Transverse colon (tissue), 4 donors: ENCODE data around the gene PYCR2. TPM values are rescaled to one million over a fixed set of nuclear protein-coding genes. Genes with fewer than 3 reads are reported as not detected.

ENCODE experiments used
- DNase-seq: peaks from one replicate; pipeline ENCODE4 v3.0.0-alpha.2; 2019
- H3K27ac ChIP-seq, 4 donors: fragments of 200-600 bp; sonication (generic); 2 replicates each; pipeline ENCODE4 v1.5.1; 2016 to 2018; ENCODE audit warnings: inconsistent platforms in 4 of 4
- H3K27me3 ChIP-seq: fragments of 200-600 bp; sonication (generic); 2 replicates; pipeline ENCODE4 v1.5.1; 2017; ENCODE audit warnings: inconsistent platforms
- H3K36me3 ChIP-seq, 4 donors: fragments of 200-600 bp; sonication (generic); 2 replicates each; pipeline ENCODE4 v1.5.1; 2017 to 2019; ENCODE audit warnings: inconsistent platforms in 4 of 4
- H3K4me1 ChIP-seq, 4 donors: fragments of 200-600 bp; sonication (generic); 2 replicates each; pipeline ENCODE4 v1.5.1; 2017 to 2020; ENCODE audit warnings: inconsistent platforms in 4 of 4
- H3K4me3 ChIP-seq, 4 donors: fragments of 200-600 bp; sonication (generic); 1 replicate in 1 of 4; 2 replicates in 3 of 4; pipeline versions ENCODE4 v1.5.1 to v1.6.1; 2017 to 2019; ENCODE audit warnings: inconsistent platforms in 4 of 4
- H3K9me3 ChIP-seq, 2 donors: fragments of 200-600 bp; sonication (generic); 2 replicates each; pipeline ENCODE4 v1.5.1; 2017 to 2019; ENCODE audit warnings: inconsistent platforms in 2 of 2
- CTCF ChIP-seq, 5 experiments: fragments of 200-600 bp in 3 of 5; fragments of 450-650 bp in 2 of 5; sonication (generic) in 3 of 5; IDR thresholded peaks; 1 replicate in 2 of 5; 2 replicates in 3 of 5; pipeline ENCODE4 v1.5.1; 2016 to 2017; ENCODE audit warnings: antibody characterized with exemption in 5 of 5, inconsistent platforms in 3 of 5, mild to moderate bottlenecking in 2 of 5, moderate library complexity in 1 of 5
- EP300 ChIP-seq: sonication (generic); formaldehyde crosslinking; IDR thresholded peaks from one replicate; pipeline ENCODE4 v1.6.1; 2017; ENCODE audit warnings: antibody characterized with exemption, low read depth
- POLR2A ChIP-seq: fragments of 450-650 bp; IDR thresholded peaks from one replicate; pipeline ENCODE4 v1.6.1; 2016; ENCODE audit warnings: antibody characterized with exemption, mild to moderate bottlenecking, moderate library complexity
- POLR2AphosphoS5 ChIP-seq, 3 donors: sonication (generic); formaldehyde crosslinking; IDR thresholded peaks; one replicate each; pipeline ENCODE4 v1.6.1; 2016; ENCODE audit warnings: antibody characterized with exemption in 3 of 3
- WGBS, 2 donors: methylation state at CpG; one replicate each; pipeline ENCODE4 v1.1.5; 2018; ENCODE audit warnings: low coverage in 1 of 2; 5-methylcytosine and 5-hydroxymethylcytosine counted together
- in situ Hi-C, 4 donors: fragments of 200-750 bp; cut with MboI; loops; one replicate each; pipeline versions ENCODE4 v1.15.0 to v1.15.1; 2017; ENCODE audit warnings: low sequenced_read_pairs in 3 of 4, low pct_ligation_motif_present in 1 of 4, low pct_unique_long_range_greater_than_20kb in 1 of 4
- intact Hi-C: fragments of 100-400 bp; cut with DNase I; formaldehyde crosslinking; loops from one replicate; pipeline ENCODE4 v1.15.1; 2023; ENCODE audit warnings: low total_unique reads
- total RNA-seq, 4 donors: library from RNA; depleted of rRNA; stranded (reverse); fragments of >200 nt; gene quantifications; one replicate each; pipeline ENCODE4 v1.1.0, GENCODE V29; 2016

The PYCR2 gene
- total RNA-seq, 4 donors from 2014 or later = 26.5 to 40.6 (median 32.2) TPM

DNA sequence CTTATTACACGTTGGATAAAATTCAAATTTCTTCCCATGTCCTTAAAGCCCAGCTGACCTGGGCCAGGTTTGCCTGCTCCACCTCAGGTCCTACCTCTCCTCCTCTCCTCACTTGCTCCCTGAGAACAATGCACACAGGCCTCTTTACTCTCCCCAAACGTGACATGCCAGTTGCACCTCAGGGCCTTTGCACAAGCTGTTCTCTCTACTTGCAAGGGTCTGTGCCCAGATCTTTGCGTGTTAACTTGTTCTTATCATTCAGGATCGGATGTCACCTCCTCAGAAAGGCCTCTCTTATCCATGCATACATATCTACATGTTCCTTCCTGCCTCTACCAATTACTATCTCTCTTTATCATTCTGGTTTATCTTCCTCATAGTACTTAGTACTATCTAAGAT is 20.4 kb downstream of the PYCR2 start:
- Histone ChIP-seq H3K4me1 (no peaks in the 10 kb centered on the region), H3K36me3 (no peaks in the 10 kb centered on the region), H3K4me3 (no peak overlapping the region), H3K27ac (no peak overlapping the region), H3K9me3 (no peaks in the 10 kb centered on the region), H3K27me3 (no peaks in the 10 kb centered on the region)
- WGBS, 2 donors = 93 to 96% methylated on average over 4 of the region's 4 CpGs
- intact Hi-C loops (no loop called here), in situ Hi-C loops (loop anchor here in 2 of 4 donors (25.0 kb wide), 2 partner anchors 116 to 416 kb away; partner anchors contain the start of gene SRP9 (in 1 of the 2))
- DNase-seq = no peak
- TF ChIP-seq POLR2A (no peak), EP300 (no peak), CTCF (IDR thresholded peaks at IDR 0.05) (no peak)

DNA sequence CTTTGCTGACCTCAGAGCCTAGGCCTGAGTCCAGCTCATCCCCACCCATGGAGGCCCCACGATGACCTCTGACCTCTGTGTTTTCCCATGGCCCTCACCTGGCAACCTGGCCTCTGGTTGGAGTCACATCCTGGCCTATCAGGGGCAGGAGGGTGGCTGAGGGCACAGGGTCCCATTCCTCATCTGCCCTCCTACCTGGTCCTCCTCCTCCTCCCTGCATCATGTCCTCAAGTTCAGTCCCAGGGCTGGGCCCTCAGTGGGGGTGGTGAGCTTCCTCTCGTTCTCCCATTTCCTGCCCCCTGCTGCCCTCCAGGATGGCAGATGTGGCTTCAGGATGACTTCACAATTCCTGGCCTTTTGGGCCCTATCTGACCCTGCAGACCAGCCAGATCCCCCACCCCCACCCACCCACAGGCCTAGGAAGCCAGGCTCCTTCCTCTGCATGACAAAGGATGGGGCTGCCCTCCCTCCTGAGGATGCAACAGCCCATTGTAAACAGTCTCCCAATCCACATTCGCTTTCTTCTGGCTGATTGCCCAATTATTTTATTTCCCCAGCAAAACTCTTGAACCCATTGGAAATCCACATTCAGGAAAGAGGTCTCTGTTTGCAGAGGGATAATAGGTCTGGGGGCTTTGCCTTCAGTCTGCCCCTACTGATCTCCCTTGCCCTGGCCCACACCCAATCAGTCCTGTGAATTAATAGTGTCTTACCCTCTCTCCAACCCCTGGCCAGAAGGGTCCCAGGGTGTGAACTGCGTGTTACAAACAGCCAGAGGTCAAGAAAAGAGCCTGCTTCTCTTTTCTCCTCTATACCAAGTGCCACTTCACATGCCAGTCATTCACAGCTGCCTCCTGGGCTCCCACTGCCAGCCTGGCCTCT is 24.8 kb downstream of the PYCR2 start:
- Histone ChIP-seq H3K4me1 (peaks cover 10 to 19% (median 18%) of the 10 kb centered on the region in 4 donors), H3K36me3 (no peaks in the 10 kb centered on the region), H3K4me3 (no peak overlapping the region), H3K27ac (no peak overlapping the region), H3K9me3 (no peaks in the 10 kb centered on the region), H3K27me3 (no peaks in the 10 kb centered on the region)
- WGBS, 2 donors = 69% methylated on average over 4 of the region's 4 CpGs; no CpG with 5 or more reads in 1 of the 2 donors
- no peak for TF ChIP-seq POLR2A
- TF ChIP-seq CTCF (IDR thresholded peaks at IDR 0.05) = no peak
- no peak for TF ChIP-seq POLR2AphosphoS5 (IDR thresholded peaks at IDR 0.05)
- DNase-seq = no peak
- in situ Hi-C loops (no loop called here), intact Hi-C loops (no loop called here)

DNA sequence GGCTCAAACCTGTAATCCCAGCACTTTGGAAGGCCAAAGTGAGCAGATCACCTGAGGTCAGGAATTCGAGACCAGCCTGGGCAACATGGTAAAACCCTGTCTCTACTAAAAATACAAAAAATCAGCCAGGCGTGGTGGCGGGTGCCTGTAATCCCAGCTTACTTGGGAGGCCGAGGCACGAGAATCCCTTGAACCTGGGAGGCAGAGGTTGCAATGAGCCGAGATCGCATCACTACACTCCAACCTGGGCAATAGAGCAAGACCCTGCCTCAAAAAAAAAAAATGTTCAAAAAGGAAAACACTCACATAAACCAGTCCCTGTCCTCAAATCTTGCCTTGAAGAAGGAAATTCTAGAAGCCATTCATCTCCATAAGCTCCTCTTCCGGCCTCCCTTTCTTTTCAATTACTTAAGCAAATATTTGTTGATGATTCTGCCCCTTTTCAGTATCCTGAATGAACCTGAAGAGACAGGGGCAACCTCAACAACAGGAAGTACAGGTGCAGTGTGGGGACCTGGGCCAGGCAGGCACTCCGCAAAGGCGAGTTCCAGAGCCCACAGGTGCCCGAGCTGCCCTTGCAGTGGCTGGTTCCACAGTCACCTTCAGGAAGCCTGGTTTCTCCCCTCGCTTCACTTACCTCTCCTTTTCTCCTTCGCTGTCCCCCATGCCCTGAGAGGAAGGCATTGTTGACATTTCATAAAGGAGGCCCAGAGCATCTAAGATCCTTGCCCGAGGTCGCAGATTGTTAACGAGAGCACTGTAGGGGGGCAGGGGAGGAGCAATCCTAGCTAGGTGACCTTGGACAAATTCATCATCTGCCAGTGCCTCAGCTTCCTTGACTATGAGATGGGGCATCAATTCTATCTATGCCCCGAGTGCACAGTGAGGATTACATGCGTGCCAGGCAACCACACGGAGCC is 26.2 kb downstream of the PYCR2 start:
- TF ChIP-seq CTCF (IDR thresholded peaks at IDR 0.05) (no peak), EP300 (no peak), POLR2A (no peak), POLR2AphosphoS5 (IDR thresholded peaks at IDR 0.05) (no peak)
- Histone ChIP-seq H3K36me3 (no peaks in the 10 kb centered on the region), H3K4me3 (no peak overlapping the region), H3K27ac (peak overlapping the region; percentile 78 to 79 (median 78)), H3K9me3 (no peaks in the 10 kb centered on the region), H3K4me1 (peaks cover 10 to 21% (median 18%) of the 10 kb centered on the region in 4 donors), H3K27me3 (no peaks in the 10 kb centered on the region)
- peak; percentile 41 for DNase-seq
- 61 to 65% methylated on average over 2 to 19 of the region's 19 CpGs for WGBS, 2 donors
- intact Hi-C loops (no loop called here), in situ Hi-C loops (no loop called here)

DNA sequence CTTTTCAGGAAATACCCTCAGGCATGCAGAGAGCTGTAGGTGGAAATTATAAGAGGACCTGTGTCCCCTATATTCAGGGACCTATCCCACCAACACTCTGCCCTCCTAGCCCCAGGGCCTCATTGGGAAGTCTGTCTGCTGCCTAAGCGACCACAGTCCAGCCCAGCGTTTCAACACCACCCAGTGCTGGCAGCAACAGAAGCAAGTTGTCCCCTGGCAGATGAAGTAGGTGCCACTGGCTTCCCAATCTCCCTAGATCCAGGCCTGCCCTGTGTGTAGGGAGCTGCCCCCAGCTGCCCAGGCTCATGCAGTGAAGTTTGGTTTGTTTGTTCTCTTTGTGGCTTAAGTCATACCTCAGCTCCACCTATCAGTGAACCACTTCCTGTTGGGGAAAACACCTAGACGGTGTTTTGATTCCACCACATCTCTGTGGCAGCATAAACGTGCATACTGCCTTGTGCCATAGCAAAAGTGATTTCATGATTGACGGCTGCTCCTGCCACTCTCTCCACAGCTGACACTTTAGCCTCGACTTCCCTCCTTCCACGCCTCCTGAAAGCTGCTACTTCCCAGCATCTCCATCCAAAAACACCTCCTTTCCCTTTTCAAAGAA is 27.0 kb downstream of the PYCR2 start:
- H3K4me3 ChIP-seq = no peak overlapping the region
- H3K4me1 ChIP-seq = peaks cover 10 to 26% (median 18%) of the 10 kb centered on the region in 4 donors
- WGBS, 2 donors = 10 to 31% methylated on average over 2 to 7 of the region's 7 CpGs
- peak overlapping the region; percentile 78 to 79 (median 78) for H3K27ac ChIP-seq
- H3K36me3 ChIP-seq = no peaks in the 10 kb centered on the region
- peak; percentile 77 for DNase-seq
- intact Hi-C loops (no loop called here), in situ Hi-C loops (no loop called here)
- TF ChIP-seq EP300 (no peak), POLR2A (peak; percentile 66), CTCF (IDR thresholded peaks at IDR 0.05) (no peak), POLR2AphosphoS5 (IDR thresholded peaks at IDR 0.05) (peak; percentile 52 to 83 (median 80))
- no peaks in the 10 kb centered on the region for H3K27me3 ChIP-seq
- H3K9me3 ChIP-seq = no peaks in the 10 kb centered on the region
